Measurements from ENCODE around the gene ITGAV. TPM values are rescaled to one million over a fixed set of nuclear protein-coding genes. Genes with fewer than 3 reads are reported as not detected.

ITGAV gene
- total RNA-seq, 4 donors from 2014 or later, result 28.9 to 67.0 (median 52.1) TPM

GRCh38 chr2:186718903-186719302, 129.0 kb downstream of the ITGAV start:
- WGBS, 2 donors (ENCODE audit: low coverage in 1 of 2), result 85 to 87% methylated on average over 3 to 4 of the region's 4 CpGs
- DNase-seq, result no peak
- H3K36me3 ChIP-seq, result no peaks in the 10 kb centered on the region
- H3K27ac ChIP-seq, result no peak overlapping the region
- H3K4me3 ChIP-seq, result no peak overlapping the region
- TF ChIP-seq EP300 (IDR thresholded peaks at IDR 0.05; ENCODE audit: low read depth) (no peak), POLR2A (IDR thresholded peaks at IDR 0.05) (no peak), POLR2AphosphoS5 (IDR thresholded peaks at IDR 0.05) (no peak), CTCF (IDR thresholded peaks at IDR 0.05) (no peak)
- no peaks in the 10 kb centered on the region for H3K9me3 ChIP-seq
- intact Hi-C loops (cut with DNase I; ENCODE audit: low total_unique reads), result no loop called here
- no peaks in the 10 kb centered on the region for H3K4me1 ChIP-seq
- in situ Hi-C loops (cut with MboI; ENCODE audit: low pct_ligation_motif_present in 1 of 4, low pct_unique_long_range_greater_than_20kb in 1 of 4, low sequenced_read_pairs in 3 of 4), result no loop called here
- H3K27me3 ChIP-seq, result no peaks in the 10 kb centered on the region

GRCh38 chr2:186721956-186722355, 132.1 kb downstream of the ITGAV start:
- no peaks in the 10 kb centered on the region for H3K9me3 ChIP-seq
- in situ Hi-C loops (cut with MboI; ENCODE audit: low pct_ligation_motif_present in 1 of 4, low pct_unique_long_range_greater_than_20kb in 1 of 4, low sequenced_read_pairs in 3 of 4) (no loop called here), intact Hi-C loops (cut with DNase I; ENCODE audit: low total_unique reads) (no loop called here)
- no peak overlapping the region for H3K27ac ChIP-seq
- no peaks in the 10 kb centered on the region for H3K4me1 ChIP-seq
- no peak for DNase-seq
- TF ChIP-seq CTCF (IDR thresholded peaks at IDR 0.05) (no peak), EP300 (IDR thresholded peaks at IDR 0.05; ENCODE audit: low read depth) (no peak), POLR2A (IDR thresholded peaks at IDR 0.05) (no peak), POLR2AphosphoS5 (IDR thresholded peaks at IDR 0.05) (no peak)
- no peaks in the 10 kb centered on the region for H3K27me3 ChIP-seq
- H3K4me3 ChIP-seq, result no peak overlapping the region
- no peaks in the 10 kb centered on the region for H3K36me3 ChIP-seq

GRCh38 chr2:186724736-186725135, 134.9 kb downstream of the ITGAV start:
- intact Hi-C loops (cut with DNase I; ENCODE audit: low total_unique reads) (no loop called here), in situ Hi-C loops (cut with MboI; ENCODE audit: low pct_ligation_motif_present in 1 of 4, low pct_unique_long_range_greater_than_20kb in 1 of 4, low sequenced_read_pairs in 3 of 4) (no loop called here)
- 88 to 90% methylated on average over 7 of the region's 7 CpGs for WGBS, 2 donors (ENCODE audit: low coverage in 1 of 2)
- H3K4me1 ChIP-seq, result no peaks in the 10 kb centered on the region
- DNase-seq, result no peak
- no peaks in the 10 kb centered on the region for H3K27me3 ChIP-seq
- TF ChIP-seq EP300 (IDR thresholded peaks at IDR 0.05; ENCODE audit: low read depth) (no peak), POLR2A (IDR thresholded peaks at IDR 0.05) (no peak), CTCF (IDR thresholded peaks at IDR 0.05) (no peak), POLR2AphosphoS5 (IDR thresholded peaks at IDR 0.05) (no peak)
- no peak overlapping the region for H3K4me3 ChIP-seq
- no peaks in the 10 kb centered on the region for H3K36me3 ChIP-seq
- H3K9me3 ChIP-seq, result no peaks in the 10 kb centered on the region
- H3K27ac ChIP-seq, result no peak overlapping the region

GRCh38 chr2:186725783-186726182, 135.9 kb downstream of the ITGAV start:
- intact Hi-C loops (cut with DNase I; ENCODE audit: low total_unique reads), result no loop called here
- Histone ChIP-seq H3K4me3 (no peak overlapping the region), H3K4me1 (no peaks in the 10 kb centered on the region), H3K36me3 (no peaks in the 10 kb centered on the region), H3K9me3 (no peaks in the 10 kb centered on the region), H3K27me3 (no peaks in the 10 kb centered on the region), H3K27ac (no peak overlapping the region)
- DNase-seq, result no peak
- 71 to 91% methylated on average over 1 of the region's 1 CpG for WGBS, 2 donors (ENCODE audit: low coverage in 1 of 2)
- in situ Hi-C loops (cut with MboI; ENCODE audit: low pct_ligation_motif_present in 1 of 4, low pct_unique_long_range_greater_than_20kb in 1 of 4, low sequenced_read_pairs in 3 of 4), result no loop called here
- TF ChIP-seq EP300 (IDR thresholded peaks at IDR 0.05; ENCODE audit: low read depth) (no peak), POLR2AphosphoS5 (IDR thresholded peaks at IDR 0.05) (no peak), POLR2A (IDR thresholded peaks at IDR 0.05) (no peak), CTCF (IDR thresholded peaks at IDR 0.05) (no peak)
